GM19372 (cell line): ENCODE results near the gene NIPAL3.

Experiments
- ATAC-seq: cut with Tn5 transposase; IDR thresholded peaks from one replicate; pipeline ENCODE4 v1.9.1; 2021; ENCODE audit warnings: mild to moderate bottlenecking, low read depth, moderate library complexity; ENCODE audit not compliant: unreplicated experiment

NIPAL3 gene

GRCh38 chr1:24390924-24391782 is 24.4 kb upstream of the NIPAL3 start:
- no peak for ATAC-seq

GRCh38 chr1:24391882-24392603 is 23.6 kb upstream of the NIPAL3 start:
- peak; percentile 55 for ATAC-seq

DNA sequence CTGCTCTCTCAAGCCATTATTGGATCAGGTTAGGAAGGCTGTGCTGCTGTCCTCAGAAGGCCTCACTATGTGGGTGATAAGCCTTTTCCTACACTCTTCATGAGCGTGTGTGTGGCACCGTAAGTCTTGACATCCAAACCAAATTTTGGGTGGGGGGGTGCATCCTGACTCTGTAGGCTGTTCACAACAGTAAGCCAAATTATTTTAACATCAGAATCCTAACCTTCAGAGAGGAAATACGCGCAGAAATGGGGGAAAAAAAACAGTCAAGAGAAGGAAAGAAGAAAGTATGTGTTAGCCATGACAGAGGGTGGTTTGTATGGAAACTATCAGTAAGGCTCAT is 23.0 kb upstream of the NIPAL3 start:
- ATAC-seq: no peak

GRCh38 chr1:24392982-24393650 is 22.5 kb upstream of the NIPAL3 start:
- no peak for ATAC-seq

GRCh38 chr1:24393892-24394291 is 21.7 kb upstream of the NIPAL3 start:
- no peak for ATAC-seq

GRCh38 chr1:24400065-24400464 is 15.5 kb upstream of the NIPAL3 start:
- no peak for ATAC-seq

DNA sequence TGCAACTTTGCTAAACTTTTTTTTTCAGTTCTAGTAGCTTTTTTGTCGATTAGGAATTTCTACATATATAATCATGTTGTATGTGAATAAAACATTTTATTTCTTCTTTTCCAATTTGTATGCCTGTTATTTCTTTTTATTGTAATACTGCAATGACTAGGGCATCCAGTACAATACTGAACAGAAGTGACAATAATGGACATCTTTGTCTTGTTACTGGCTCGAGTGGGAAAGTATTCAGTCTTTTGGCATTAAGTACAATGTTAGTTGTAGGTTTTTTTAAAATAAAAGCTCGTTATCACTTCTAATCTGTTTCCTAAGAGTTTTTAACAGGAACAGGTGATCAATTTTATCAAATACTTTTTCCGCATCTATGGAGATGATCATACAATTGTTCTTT is 11.8 kb upstream of the NIPAL3 start:
- ATAC-seq: no peak

GRCh38 chr1:24406788-24407187 is 8.8 kb upstream of the NIPAL3 start:
- ATAC-seq: no peak

- no peak for ATAC-seq
Measured at GRCh38 chr1:24409535-24409934, 6.1 kb upstream of the NIPAL3 start.

GRCh38 chr1:24410750-24411149 is 4.9 kb upstream of the NIPAL3 start:
- ATAC-seq: no peak

- ATAC-seq: no peak
Measured at GRCh38 chr1:24411963-24412362, 3.6 kb upstream of the NIPAL3 start.

DNA sequence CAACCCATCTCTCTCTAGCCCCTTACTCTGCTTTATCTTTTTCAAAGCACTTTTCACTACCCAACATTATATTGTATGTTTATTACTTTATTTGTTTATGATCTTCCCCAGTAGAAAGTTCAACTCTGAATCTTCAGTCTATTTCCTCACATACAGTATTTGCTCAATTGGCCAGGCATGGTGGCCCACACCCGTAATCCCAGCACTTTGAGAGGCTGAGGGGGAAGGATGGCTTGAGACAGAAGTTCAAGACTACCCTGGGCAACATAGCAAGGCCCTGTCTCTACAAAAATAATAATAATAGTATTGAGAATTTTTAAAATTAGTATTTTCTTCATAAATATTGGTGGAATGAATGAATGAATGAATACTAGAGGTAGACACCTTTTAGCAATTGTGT is 3.2 kb upstream of the NIPAL3 start:
- ATAC-seq: no peak

GRCh38 chr1:24413350-24414163 is 2.0 kb upstream of the NIPAL3 start, which contains the start of gene STPG1:
Gene STPG1, minus strand, starts transcription at chr1:24413782. Its CDS starts 12,394 bp downstream, at chr1:24401388.
- peak; percentile 35 for ATAC-seq

DNA sequence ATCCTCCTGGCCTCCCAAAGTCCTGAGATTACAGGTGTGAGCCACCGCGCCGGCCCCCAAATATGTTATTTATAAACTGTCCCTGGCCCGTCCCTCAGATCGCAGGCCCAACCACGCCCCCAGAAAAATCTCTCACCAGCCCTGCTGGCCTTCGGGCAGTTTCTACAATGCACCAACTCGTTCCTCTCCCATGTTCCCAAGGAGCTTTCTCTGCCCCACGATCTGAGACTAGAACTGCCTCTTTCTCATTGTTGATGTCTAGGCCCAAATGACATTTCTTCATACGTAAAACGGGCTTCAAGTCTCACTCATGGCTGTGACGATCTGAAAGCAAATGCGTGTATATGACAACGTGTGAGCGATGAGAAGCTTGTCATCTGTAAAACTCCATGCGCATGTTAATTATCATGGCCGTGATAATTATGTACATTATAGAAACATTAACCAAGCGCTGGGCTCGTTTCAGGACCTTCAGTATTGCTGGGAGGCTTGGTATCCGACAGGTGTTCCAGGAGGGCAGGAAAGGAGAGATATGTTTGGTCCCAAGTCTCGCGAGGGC is 748 bp upstream of the NIPAL3 start:
- ATAC-seq: no peak

DNA sequence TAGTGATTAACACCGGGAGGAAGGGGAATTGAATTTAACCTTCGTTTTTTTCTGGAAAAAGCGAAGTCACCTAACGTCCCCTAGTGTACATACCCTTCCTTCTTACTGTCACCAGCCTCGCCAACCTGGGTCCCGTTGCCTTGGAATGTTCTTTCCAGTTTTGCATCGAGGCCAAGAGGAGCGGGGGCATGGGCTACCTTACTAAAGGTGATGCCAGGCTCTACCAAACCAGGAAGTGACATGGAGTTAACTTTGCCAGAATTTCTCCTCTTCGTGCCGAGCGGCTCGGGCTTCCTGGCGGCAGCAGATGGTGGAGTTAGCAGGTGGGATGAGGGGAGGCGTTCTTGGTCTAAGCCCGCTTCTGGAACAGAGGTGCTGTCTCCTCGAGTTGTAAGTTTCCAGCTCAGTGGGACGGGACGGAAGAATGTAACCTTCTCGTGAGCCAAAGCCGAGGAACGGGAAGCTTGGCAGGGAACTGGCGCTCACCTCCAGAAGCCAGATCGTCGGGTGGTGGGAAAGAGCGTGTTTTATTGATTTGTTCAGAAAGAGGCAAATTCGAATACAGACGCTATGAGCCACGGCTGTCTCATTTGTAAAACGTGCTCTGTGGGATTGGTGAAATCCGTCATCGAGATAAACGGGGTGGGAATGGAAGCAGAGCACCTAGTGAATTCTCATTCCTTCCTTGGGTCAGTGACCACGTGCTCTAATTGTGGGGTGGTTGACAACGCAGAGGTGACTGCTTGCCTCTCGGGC is 486 bp downstream of the NIPAL3 start:
- no peak for ATAC-seq

- no peak for ATAC-seq
Measured at GRCh38 chr1:24416666-24417391, 1.2 kb downstream of the NIPAL3 start.

DNA sequence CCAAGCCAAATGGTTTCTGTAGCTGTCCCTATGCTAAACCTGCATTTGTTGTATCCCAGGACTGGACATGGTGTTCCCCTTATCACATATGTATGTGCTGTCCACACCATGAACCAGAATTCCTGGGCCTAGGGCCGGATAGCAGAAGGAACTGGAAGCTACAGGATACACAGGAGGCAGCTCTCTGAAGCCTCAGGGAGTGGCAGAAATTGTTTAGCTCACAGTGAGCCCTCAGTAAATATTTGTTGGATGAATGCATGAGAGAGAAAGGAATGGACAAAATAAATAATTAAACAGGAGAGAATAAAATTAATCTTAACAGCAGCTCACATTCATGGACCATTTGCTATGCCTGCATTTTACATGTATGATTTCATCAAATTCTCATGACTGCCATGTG is 2.1 kb downstream of the NIPAL3 start:
- no peak for ATAC-seq

DNA sequence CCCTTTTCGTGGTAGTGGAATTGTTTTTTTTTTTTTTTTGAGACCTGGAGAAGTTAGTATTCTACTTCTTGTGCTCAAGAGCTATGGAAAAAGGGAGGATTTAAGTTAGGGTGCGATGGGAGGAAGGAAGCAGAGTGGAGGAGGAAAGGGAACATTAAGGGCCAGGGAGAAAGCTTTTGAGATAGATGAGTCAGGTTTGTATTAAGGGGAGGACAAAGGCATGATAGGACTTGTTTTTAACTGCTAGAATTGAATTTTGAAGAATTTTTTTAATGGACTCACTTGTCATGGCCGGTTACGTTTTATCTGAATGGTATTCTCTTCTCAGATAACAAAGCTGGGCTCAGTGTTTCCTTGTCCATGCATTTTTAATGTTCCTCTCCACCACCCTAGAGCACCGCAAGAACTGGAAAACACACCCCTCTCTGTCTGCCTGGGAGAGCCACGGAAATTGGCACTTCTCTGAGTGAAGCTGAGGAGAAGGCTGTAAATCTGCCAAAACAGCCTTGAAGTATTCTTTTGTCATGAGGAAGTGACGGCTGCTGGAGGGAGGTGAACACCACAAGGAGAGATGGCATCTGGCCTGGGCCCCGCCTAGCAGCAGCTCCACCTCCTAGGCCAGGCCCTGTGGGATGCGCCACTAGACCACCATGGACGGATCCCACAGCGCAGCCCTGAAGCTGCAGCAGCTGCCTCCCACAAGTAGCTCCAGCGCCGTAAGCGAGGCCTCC is 3.5 kb downstream of the NIPAL3 start:
- no peak for ATAC-seq
